ENCODE results near the gene TGIF1. TPM values are rescaled to one million over a fixed set of nuclear protein-coding genes. Genes with fewer than 3 reads are reported as not detected.
A peak's percentile ranks its signal among the peaks of the same experiment; 100 is the strongest.

Gene TGIF1
- total and polyA plus RNA-seq, 7 experiments from 2014 or later: 15.4 to 88.7 (median 63.5) TPM

- ATAC-seq: no peak
- H3K36me3 ChIP-seq (ENCODE audit: control insufficient read depth in 2 of 3, insufficient read depth in 3 of 3, low read length in 3 of 3): peaks cover 0 to 20% (median 6%) of the 10 kb centered on the region in 3 experiments
- no peak for DNase-seq
- H3K27me3 Mint-ChIP-seq: no peaks in the 10 kb centered on the region
- peaks cover 0 to 15% (median 5%) of the 10 kb centered on the region in 11 donors for H3K9me3 Mint-ChIP-seq
- no peak overlapping the region for H3K4me3 ChIP-seq (ENCODE audit: low read length)
- peaks cover 18 to 46% (median 37%) of the 10 kb centered on the region in 5 donors for H3K36me3 Mint-ChIP-seq
- CTCF ChIA-PET: interaction anchor here (0.6 to 2.6 kb wide), 7 partner anchors 7 to 227 kb away, joined by 3 to 9 read pairs (median 3); no protein-coding TSS in a partner anchor
- no peaks in the 10 kb centered on the region for H3K27me3 ChIP-seq (ENCODE audit: control insufficient read depth in 2 of 2, insufficient read depth in 2 of 2, low read length in 2 of 2)
- H3K4me3 Mint-ChIP-seq: no peak overlapping the region
- no peak overlapping the region for H3K27ac Mint-ChIP-seq
- no peak overlapping the region for H3K27ac ChIP-seq (ENCODE audit: low read depth, low read length)
- H3K4me1 Mint-ChIP-seq: peaks cover 6 to 35% (median 13%) of the 10 kb centered on the region in 7 donors
- peaks cover 0 to 20% of the 10 kb centered on the region in 2 donors for H3K4me1 ChIP-seq (ENCODE audit: control insufficient read depth in 2 of 2, insufficient read depth in 2 of 2, low read length in 2 of 2)
- POLR2A ChIA-PET: interaction anchor here (0.6 to 8.5 kb wide), 5 partner anchors 8 to 222 kb away, joined by 4 to 50 read pairs (median 6); no protein-coding TSS in a partner anchor
- intact Hi-C loops (cut with micrococcal nuclease): no loop called here
- no peaks in the 10 kb centered on the region for H3K9me3 ChIP-seq (ENCODE audit: control insufficient read depth in 2 of 3, low read length in 3 of 3)
Measured at GRCh38 chr18:3460823-3461398, 10.9 kb downstream of the TGIF1 start.

GRCh38 chr18:3461704-3462103, 11.7 kb downstream of the TGIF1 start:
- Mint-ChIP-seq H3K27me3 (no peaks in the 10 kb centered on the region), H3K27ac (no peak overlapping the region), H3K36me3 (peaks cover 13 to 41% (median 35%) of the 10 kb centered on the region in 5 donors), H3K9me3 (peaks cover 0 to 15% (median 5%) of the 10 kb centered on the region in 11 donors), H3K4me1 (peaks cover 14 to 36% (median 21%) of the 10 kb centered on the region in 7 donors), H3K4me3 (no peak overlapping the region)
- CTCF ChIA-PET: interaction anchor here (0.5 to 2.6 kb wide), 4 partner anchors 8 to 174 kb away, joined by 3 to 9 read pairs (median 4); no protein-coding TSS in a partner anchor
- H3K27me3 ChIP-seq (ENCODE audit: control insufficient read depth in 2 of 2, insufficient read depth in 2 of 2, low read length in 2 of 2): no peaks in the 10 kb centered on the region
- ATAC-seq (no peak), DNase-seq (no peak)
- H3K27ac ChIP-seq (ENCODE audit: low read depth, low read length): no peak overlapping the region
- H3K4me3 ChIP-seq (ENCODE audit: low read length): no peak overlapping the region
- POLR2A ChIA-PET: interaction anchor here (1.6 to 8.5 kb wide), 3 partner anchors 9 to 132 kb away, joined by 4 to 50 read pairs (median 8); no protein-coding TSS in a partner anchor
- intact Hi-C loops (cut with micrococcal nuclease): no loop called here
- no peaks in the 10 kb centered on the region for H3K9me3 ChIP-seq (ENCODE audit: control insufficient read depth in 2 of 3, low read length in 3 of 3)
- H3K36me3 ChIP-seq (ENCODE audit: control insufficient read depth in 2 of 3, insufficient read depth in 3 of 3, low read length in 3 of 3): peaks cover 0 to 13% (median 6%) of the 10 kb centered on the region in 3 experiments
- H3K4me1 ChIP-seq (ENCODE audit: control insufficient read depth in 2 of 2, insufficient read depth in 2 of 2, low read length in 2 of 2): peaks cover 7 to 28% of the 10 kb centered on the region in 2 donors

DNA sequence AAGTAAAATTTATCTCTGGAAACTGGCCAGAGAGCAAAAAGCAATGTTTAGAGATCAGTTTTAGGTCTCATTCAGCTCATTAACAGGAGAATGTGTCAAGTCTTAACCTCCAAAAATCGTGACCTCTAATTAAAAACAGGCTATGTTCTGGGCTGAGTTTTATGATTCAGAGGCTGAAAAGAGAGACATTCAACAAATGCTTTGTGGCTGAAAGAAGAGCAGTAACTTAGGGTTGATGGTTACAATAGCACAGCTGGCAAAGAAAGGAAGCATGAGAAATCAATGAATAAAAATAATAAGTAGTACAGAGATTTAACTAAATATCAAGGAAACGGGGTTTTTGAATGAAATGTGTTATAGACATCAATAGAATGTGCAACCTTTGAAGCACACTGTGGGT, 13.1 kb downstream of the TGIF1 start:
- ATAC-seq (no peak), DNase-seq (no peak)
- peaks cover 22 to 32% (median 25%) of the 10 kb centered on the region in 7 donors for H3K4me1 Mint-ChIP-seq
- peaks cover 9 to 31% (median 24%) of the 10 kb centered on the region in 5 donors for H3K36me3 Mint-ChIP-seq
- H3K9me3 Mint-ChIP-seq: peaks cover 0 to 15% (median 5%) of the 10 kb centered on the region in 11 donors
- POLR2A ChIA-PET: interaction anchor here (1.9 to 8.5 kb wide), 2 partner anchors 10 to 15 kb away, joined by 6 to 50 read pairs; no protein-coding TSS in a partner anchor
- no peaks in the 10 kb centered on the region for H3K27me3 Mint-ChIP-seq
- Histone ChIP-seq H3K9me3 (ENCODE audit: control insufficient read depth in 2 of 3, low read length in 3 of 3) (no peaks in the 10 kb centered on the region), H3K4me1 (ENCODE audit: control insufficient read depth in 2 of 2, insufficient read depth in 2 of 2, low read length in 2 of 2) (peaks cover 15 to 30% of the 10 kb centered on the region in 2 donors), H3K4me3 (ENCODE audit: low read length) (no peak overlapping the region), H3K27ac (ENCODE audit: low read depth, low read length) (no peak overlapping the region), H3K36me3 (ENCODE audit: control insufficient read depth in 2 of 3, insufficient read depth in 3 of 3, low read length in 3 of 3) (peaks cover 0 to 2% (median 0%) of the 10 kb centered on the region in 3 experiments), H3K27me3 (ENCODE audit: control insufficient read depth in 2 of 2, insufficient read depth in 2 of 2, low read length in 2 of 2) (no peaks in the 10 kb centered on the region)
- no peak overlapping the region for H3K4me3 Mint-ChIP-seq
- intact Hi-C loops (cut with micrococcal nuclease): no loop called here
- no peak overlapping the region for H3K27ac Mint-ChIP-seq
- CTCF ChIA-PET: interaction anchor here (1.1 to 2.6 kb wide), 2 partner anchors 9 to 203 kb away, joined by 3 to 9 read pairs; no protein-coding TSS in a partner anchor

- H3K4me3 ChIP-seq (ENCODE audit: low read length): no peak overlapping the region
- no peaks in the 10 kb centered on the region for H3K27me3 ChIP-seq (ENCODE audit: control insufficient read depth in 2 of 2, insufficient read depth in 2 of 2, low read length in 2 of 2)
- Mint-ChIP-seq H3K4me1 (peaks cover 9 to 23% (median 21%) of the 10 kb centered on the region in 7 donors), H3K27ac (peak overlapping the region in 6 of 9 donors; percentile 3 to 70 (median 47)), H3K4me3 (peak overlapping the region in 1 of 10 donors; percentile 16), H3K27me3 (no peaks in the 10 kb centered on the region), H3K9me3 (peaks cover 0 to 11% (median 4%) of the 10 kb centered on the region in 11 donors), H3K36me3 (peaks cover 5 to 14% (median 11%) of the 10 kb centered on the region in 5 donors)
- ATAC-seq (no peak), DNase-seq (no peak)
- peaks cover 11 to 15% of the 10 kb centered on the region in 2 donors for H3K4me1 ChIP-seq (ENCODE audit: control insufficient read depth in 2 of 2, insufficient read depth in 2 of 2, low read length in 2 of 2)
- CTCF ChIA-PET: interaction anchor here (0.6 to 2.6 kb wide), 5 partner anchors 8 to 200 kb away, joined by 3 to 24 read pairs (median 6); no protein-coding TSS in a partner anchor
- POLR2A ChIA-PET: interaction anchor here (0.6 to 8.5 kb wide), 4 partner anchors 13 to 129 kb away, joined by 4 to 50 read pairs (median 11); partner anchors contain the start of gene TGIF1
- H3K36me3 ChIP-seq (ENCODE audit: control insufficient read depth in 2 of 3, insufficient read depth in 3 of 3, low read length in 3 of 3): no peaks in the 10 kb centered on the region
- intact Hi-C loops (cut with micrococcal nuclease): no loop called here
- no peaks in the 10 kb centered on the region for H3K9me3 ChIP-seq (ENCODE audit: control insufficient read depth in 2 of 3, low read length in 3 of 3)
- no peak overlapping the region for H3K27ac ChIP-seq (ENCODE audit: low read depth, low read length)
Measured at GRCh38 chr18:3466045-3466444, 16.1 kb downstream of the TGIF1 start.

GRCh38 chr18:3466872-3467271, 16.9 kb downstream of the TGIF1 start:
- peaks cover 11 to 15% of the 10 kb centered on the region in 2 donors for H3K4me1 ChIP-seq (ENCODE audit: control insufficient read depth in 2 of 2, insufficient read depth in 2 of 2, low read length in 2 of 2)
- H3K27ac ChIP-seq (ENCODE audit: low read depth, low read length): no peak overlapping the region
- ChIA-PET POLR2A (interaction anchor here (0.6 to 8.5 kb wide), 7 partner anchors 9 to 219 kb away, joined by 3 to 50 read pairs (median 3); partner anchors contain the start of genes MYL12A and TGIF1), CTCF (interaction anchor here (0.6 to 2.6 kb wide), 5 partner anchors 9 to 200 kb away, joined by 3 to 24 read pairs (median 6); no protein-coding TSS in a partner anchor)
- H3K9me3 Mint-ChIP-seq: peaks cover 0 to 5% (median 4%) of the 10 kb centered on the region in 11 donors
- intact Hi-C loops (cut with micrococcal nuclease): no loop called here
- no peaks in the 10 kb centered on the region for H3K27me3 Mint-ChIP-seq
- no peak overlapping the region for H3K4me3 ChIP-seq (ENCODE audit: low read length)
- no peaks in the 10 kb centered on the region for H3K27me3 ChIP-seq (ENCODE audit: control insufficient read depth in 2 of 2, insufficient read depth in 2 of 2, low read length in 2 of 2)
- H3K36me3 ChIP-seq (ENCODE audit: control insufficient read depth in 2 of 3, insufficient read depth in 3 of 3, low read length in 3 of 3): no peaks in the 10 kb centered on the region
- DNase-seq (peak in 6 of 9 donors; percentile 18 to 51 (median 37)), ATAC-seq (peak; percentile 76)
- H3K9me3 ChIP-seq (ENCODE audit: control insufficient read depth in 2 of 3, low read length in 3 of 3): no peaks in the 10 kb centered on the region
- H3K27ac Mint-ChIP-seq: peak overlapping the region in 8 of 9 donors; percentile 11 to 77 (median 62)
- peaks cover 4 to 7% (median 6%) of the 10 kb centered on the region in 5 donors for H3K36me3 Mint-ChIP-seq
- H3K4me3 Mint-ChIP-seq: peak overlapping the region in 8 of 10 donors; percentile 6 to 63 (median 42)
- H3K4me1 Mint-ChIP-seq: peaks cover 9 to 23% (median 21%) of the 10 kb centered on the region in 7 donors

- DNase-seq (no peak), ATAC-seq (no peak)
- Mint-ChIP-seq H3K36me3 (no peaks in the 10 kb centered on the region), H3K27ac (peak overlapping the region in 1 of 9 donors; percentile 8), H3K27me3 (no peaks in the 10 kb centered on the region), H3K9me3 (no peaks in the 10 kb centered on the region), H3K4me1 (peaks cover 9 to 20% (median 18%) of the 10 kb centered on the region in 7 donors), H3K4me3 (no peak overlapping the region)
- intact Hi-C loops (cut with micrococcal nuclease): no loop called here
- Histone ChIP-seq H3K4me3 (ENCODE audit: low read length) (no peak overlapping the region), H3K9me3 (ENCODE audit: control insufficient read depth in 2 of 3, low read length in 3 of 3) (no peaks in the 10 kb centered on the region), H3K27ac (ENCODE audit: low read depth, low read length) (no peak overlapping the region), H3K4me1 (ENCODE audit: control insufficient read depth in 2 of 2, insufficient read depth in 2 of 2, low read length in 2 of 2) (peaks cover 11 to 15% of the 10 kb centered on the region in 2 donors), H3K27me3 (ENCODE audit: control insufficient read depth in 2 of 2, insufficient read depth in 2 of 2, low read length in 2 of 2) (no peaks in the 10 kb centered on the region), H3K36me3 (ENCODE audit: control insufficient read depth in 2 of 3, insufficient read depth in 3 of 3, low read length in 3 of 3) (no peaks in the 10 kb centered on the region)
- CTCF ChIA-PET: interaction anchor here (0.6 to 2.6 kb wide), 2 partner anchors 11 to 128 kb away, joined by 4 to 10 read pairs; no protein-coding TSS in a partner anchor
- POLR2A ChIA-PET: interaction anchor here (1.0 to 8.5 kb wide), 2 partner anchors 11 to 15 kb away, joined by 3 to 50 read pairs; no protein-coding TSS in a partner anchor
Measured at GRCh38 chr18:3468066-3468705, 18.2 kb downstream of the TGIF1 start.
